CD4-positive, alpha-beta T cell (primary cell): ENCODE measurements around the gene RBP3. TPM values are rescaled to one million over a fixed set of nuclear protein-coding genes. Genes with fewer than 3 reads are reported as not detected.
A peak's percentile ranks its signal among the peaks of the same experiment; 100 is the strongest.

ENCODE experiments used
- ATAC-seq: fragments of 200-7000 bp; cut with Tn5 transposase; one replicate; pipeline ENCODE4 v1.10.0; 2022; ENCODE audit warnings: mild to moderate bottlenecking; ENCODE audit not compliant: poor library complexity
- CTCF ChIA-PET: fragments of 350-600 bp; sonication (Branson Sonifier 250); formaldehyde crosslinking; loops from one replicate; lab custom pipeline; 2021; ENCODE audit warnings: antibody characterized with exemption, inconsistent platforms; lab: Charles Lee
- POLR2A ChIA-PET: fragments of 350-600 bp; sonication (Branson Sonifier 250); formaldehyde crosslinking; loops from one replicate; lab custom pipeline; 2021; ENCODE audit warnings: antibody characterized with exemption, inconsistent platforms; lab: Charles Lee
- DNase-seq, 14 experiments: peaks; one replicate each; pipeline ENCODE4 v3.0.0-alpha.2; 2013 to 2020; ENCODE audit warnings: mixed read lengths in 2 of 14
- H3K27ac ChIP-seq, 2 donors: one replicate each; pipeline versions ENCODE4 v1.5.1 to v1.7.0; 2013; ENCODE audit warnings: low read length in 2 of 2, low read depth in 1 of 2, mild to moderate bottlenecking in 1 of 2
- H3K27me3 ChIP-seq, 2 experiments: 1 replicate in 1 of 2; 2 replicates in 1 of 2; pipeline versions ENCODE4 v1.6.1 to v1.7.0; 2013; ENCODE audit warnings: low read length in 2 of 2, control low read depth in 1 of 2, mild to moderate bottlenecking in 1 of 2, moderate library complexity in 1 of 2; ENCODE audit not compliant: insufficient read depth in 2 of 2, control insufficient read depth in 1 of 2
- H3K36me3 ChIP-seq: one replicate; pipeline ENCODE4 v1.6.1; 2013; ENCODE audit warnings: low read length, control low read depth; ENCODE audit not compliant: insufficient read depth
- H3K4me1 ChIP-seq: one replicate; pipeline ENCODE4 v1.6.1; 2013; ENCODE audit warnings: low read length, control low read depth; ENCODE audit not compliant: insufficient read depth
- H3K4me3 ChIP-seq: one replicate; pipeline ENCODE4 v1.5.1; 2013; ENCODE audit warnings: mild to moderate bottlenecking, low read length, moderate library complexity
- H3K9me3 ChIP-seq, 2 experiments: 1 replicate in 1 of 2; 2 replicates in 1 of 2; pipeline versions ENCODE4 v1.6.1 to v1.7.0; 2013; ENCODE audit warnings: low read length in 2 of 2, mild to moderate bottlenecking in 2 of 2, control low read depth in 1 of 2, moderate library complexity in 1 of 2; ENCODE audit not compliant: control insufficient read depth in 1 of 2, insufficient read depth in 1 of 2
- H3K27ac Mint-ChIP-seq: one replicate; pipeline ENCODE4 v1.8.0; 2020; ENCODE audit warnings: mixed read lengths
- H3K27me3 Mint-ChIP-seq: one replicate; pipeline ENCODE4 v1.8.0; 2021; ENCODE audit warnings: mixed read lengths
- H3K36me3 Mint-ChIP-seq: one replicate; pipeline ENCODE4 v1.8.0; 2021; ENCODE audit warnings: low read depth, mixed read lengths
- H3K4me1 Mint-ChIP-seq: one replicate; pipeline ENCODE4 v1.8.0; 2021; ENCODE audit warnings: low read depth, mixed read lengths
- H3K4me3 Mint-ChIP-seq: one replicate; pipeline ENCODE4 v1.8.0; 2020; ENCODE audit warnings: mild to moderate bottlenecking, mixed read lengths
- H3K9me3 Mint-ChIP-seq: one replicate; pipeline ENCODE4 v1.8.0; 2020; ENCODE audit warnings: mixed read lengths
- intact Hi-C, 2 experiments: fragments of 100-400 bp; cut with DNase I in 1 of 2; cut with micrococcal nuclease in 1 of 2; formaldehyde crosslinking; loops; one replicate each; pipeline versions ENCODE4 v1.15.1 to v1.9.0; 2023 to 2025; cut with DNase I, micrococcal nuclease
- total RNA-seq, 174 experiments: library from RNA in 2 of 174; stranded (reverse) in 2 of 174; gene quantifications; one replicate each; pipeline ENCODE4 v1.2.3 and lab custom pipeline; 2021 to 2026
- TF ChIP-seq, protein P1 (sequence below): fragments of 200-600 bp; IDR thresholded peaks from one replicate; pipeline ENCODE4 v1.8.0; 2022; ENCODE audit warnings: antibody characterized with exemption, mild to moderate bottlenecking

RBP3 gene
- total RNA-seq, 2 experiments from 2014 or later = not detected

DNA sequence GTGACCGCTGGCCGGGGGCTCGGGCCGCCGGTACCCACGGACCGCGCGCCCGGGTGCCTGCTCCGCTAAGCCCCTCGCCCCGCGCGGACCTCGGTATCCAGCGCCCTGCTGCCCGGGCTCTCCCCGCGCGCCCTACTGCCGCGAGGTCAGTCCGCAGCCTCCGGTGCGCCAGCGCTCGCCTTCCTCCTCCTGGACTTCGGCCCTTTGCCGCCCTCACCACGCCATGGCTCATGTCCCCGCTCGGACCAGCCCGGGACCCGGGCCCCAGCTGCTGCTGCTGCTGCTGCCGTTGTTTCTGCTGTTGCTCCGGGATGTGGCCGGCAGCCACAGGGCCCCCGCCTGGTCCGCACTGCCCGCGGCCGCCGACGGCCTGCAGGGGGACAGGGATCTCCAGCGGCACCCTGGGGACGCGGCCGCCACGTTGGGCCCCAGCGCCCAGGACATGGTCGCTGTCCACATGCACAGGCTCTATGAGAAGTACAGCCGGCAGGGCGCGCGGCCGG, 47.7 kb upstream of the RBP3 start:
- intact Hi-C loops = no loop called here
- TF ChIP-seq, protein P1, sequence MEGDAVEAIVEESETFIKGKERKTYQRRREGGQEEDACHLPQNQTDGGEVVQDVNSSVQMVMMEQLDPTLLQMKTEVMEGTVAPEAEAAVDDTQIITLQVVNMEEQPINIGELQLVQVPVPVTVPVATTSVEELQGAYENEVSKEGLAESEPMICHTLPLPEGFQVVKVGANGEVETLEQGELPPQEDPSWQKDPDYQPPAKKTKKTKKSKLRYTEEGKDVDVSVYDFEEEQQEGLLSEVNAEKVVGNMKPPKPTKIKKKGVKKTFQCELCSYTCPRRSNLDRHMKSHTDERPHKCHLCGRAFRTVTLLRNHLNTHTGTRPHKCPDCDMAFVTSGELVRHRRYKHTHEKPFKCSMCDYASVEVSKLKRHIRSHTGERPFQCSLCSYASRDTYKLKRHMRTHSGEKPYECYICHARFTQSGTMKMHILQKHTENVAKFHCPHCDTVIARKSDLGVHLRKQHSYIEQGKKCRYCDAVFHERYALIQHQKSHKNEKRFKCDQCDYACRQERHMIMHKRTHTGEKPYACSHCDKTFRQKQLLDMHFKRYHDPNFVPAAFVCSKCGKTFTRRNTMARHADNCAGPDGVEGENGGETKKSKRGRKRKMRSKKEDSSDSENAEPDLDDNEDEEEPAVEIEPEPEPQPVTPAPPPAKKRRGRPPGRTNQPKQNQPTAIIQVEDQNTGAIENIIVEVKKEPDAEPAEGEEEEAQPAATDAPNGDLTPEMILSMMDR = no peak
- H3K4me1 ChIP-seq = peaks cover 29% of the 10 kb centered on the region
- Mint-ChIP-seq H3K27ac (no peak overlapping the region), H3K4me1 (peaks cover 37% of the 10 kb centered on the region), H3K9me3 (no peaks in the 10 kb centered on the region), H3K36me3 (no peaks in the 10 kb centered on the region), H3K27me3 (peaks cover 12% of the 10 kb centered on the region), H3K4me3 (peak overlapping the region; percentile 85)
- no peaks in the 10 kb centered on the region for H3K36me3 ChIP-seq
- DNase-seq = no peak
- POLR2A ChIA-PET = interaction anchor here (1.0 to 1.5 kb wide), 2 partner anchors 11 to 25 kb away, joined by 3 to 4 read pairs; no protein-coding TSS in a partner anchor
- H3K4me3 ChIP-seq = peak overlapping the region; percentile 37
- no peak overlapping the region for H3K27ac ChIP-seq
- H3K27me3 ChIP-seq = peaks cover 4% of the 10 kb centered on the region in 2 experiments
- CTCF ChIA-PET = interaction anchor here (0.7 kb wide), 1 partner anchor 253 kb away, joined by 4 read pairs; no protein-coding TSS in a partner anchor
- no peaks in the 10 kb centered on the region for H3K9me3 ChIP-seq
- ATAC-seq = peak; percentile 11

DNA sequence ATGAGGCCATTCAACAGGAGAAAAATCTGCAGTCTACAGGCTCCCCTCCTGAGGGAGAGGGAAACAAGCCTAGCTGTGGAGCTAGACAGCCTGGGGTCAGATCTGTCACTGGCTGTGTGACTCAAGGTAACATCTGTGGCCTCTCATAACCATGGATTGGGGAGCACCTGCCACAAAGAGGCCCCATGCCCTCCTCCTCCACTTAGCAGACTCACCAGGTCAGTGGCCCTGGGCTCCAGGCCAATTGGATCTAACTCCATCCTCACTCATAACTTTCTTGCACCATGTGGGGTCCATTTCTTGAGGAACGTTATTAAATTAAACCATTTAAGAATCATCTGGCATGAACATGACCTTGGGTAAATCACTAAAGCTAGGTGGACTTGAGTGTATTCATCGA, 46.3 kb upstream of the RBP3 start:
- intact Hi-C loops = loop anchor here in 1 of 2 experiments (1.0 kb wide), 1 partner anchor 9 kb away; no protein-coding TSS in a partner anchor
- POLR2A ChIA-PET = interaction anchor here (1.0 kb wide), 1 partner anchor 10 kb away, joined by 4 read pairs; no protein-coding TSS in a partner anchor
- CTCF ChIA-PET = no interaction called here

DNA sequence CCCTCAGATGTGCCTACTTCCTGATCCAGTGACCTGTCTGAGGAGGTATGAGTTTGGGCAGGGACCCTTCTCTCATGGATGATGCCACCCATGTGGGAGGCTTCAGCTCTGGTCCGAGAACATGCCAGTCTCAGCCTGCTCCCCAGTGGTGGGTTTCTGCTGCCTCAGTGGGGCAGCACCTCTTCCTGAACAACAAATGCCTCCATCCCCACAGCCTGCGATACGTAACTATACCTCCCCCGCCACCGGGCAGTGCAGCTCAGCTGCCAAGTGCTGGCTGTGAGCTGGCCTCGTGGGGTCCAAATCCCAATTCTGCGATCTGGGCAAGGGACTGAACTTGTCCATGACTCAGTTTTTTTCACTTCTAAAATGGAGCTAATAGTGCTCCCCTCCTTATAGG, 45.1 kb upstream of the RBP3 start:
- H3K27me3 Mint-ChIP-seq = peaks cover 12% of the 10 kb centered on the region
- ChIA-PET POLR2A (no interaction called here), CTCF (interaction anchor here (0.8 kb wide), 1 partner anchor 38 kb away, joined by 3 read pairs; no protein-coding TSS in a partner anchor)
- ATAC-seq (no peak), DNase-seq (no peak)
- Histone ChIP-seq H3K4me3 (no peak overlapping the region), H3K9me3 (no peaks in the 10 kb centered on the region), H3K27ac (no peak overlapping the region), H3K4me1 (peaks cover 48% of the 10 kb centered on the region), H3K36me3 (no peaks in the 10 kb centered on the region), H3K27me3 (peaks cover 4% of the 10 kb centered on the region in 2 experiments)
- TF ChIP-seq, protein P1 = no peak
- no peaks in the 10 kb centered on the region for H3K9me3 Mint-ChIP-seq
- H3K27ac Mint-ChIP-seq = no peak overlapping the region
- H3K4me3 Mint-ChIP-seq = no peak overlapping the region
- intact Hi-C loops = no loop called here
- H3K36me3 Mint-ChIP-seq = no peaks in the 10 kb centered on the region
- H3K4me1 Mint-ChIP-seq = peaks cover 59% of the 10 kb centered on the region

More for the DNA sequence above, 46.3 kb upstream of the RBP3 start:
- H3K27ac Mint-ChIP-seq = no peak overlapping the region
- Histone ChIP-seq H3K27me3 (peaks cover 4% of the 10 kb centered on the region in 2 experiments), H3K36me3 (no peaks in the 10 kb centered on the region), H3K9me3 (no peaks in the 10 kb centered on the region), H3K4me3 (no peak overlapping the region), H3K27ac (no peak overlapping the region), H3K4me1 (peaks cover 36% of the 10 kb centered on the region)
- TF ChIP-seq, protein P1 = no peak
- DNase-seq (no peak), ATAC-seq (no peak)
- no peaks in the 10 kb centered on the region for H3K36me3 Mint-ChIP-seq
- H3K27me3 Mint-ChIP-seq = peaks cover 12% of the 10 kb centered on the region
- H3K4me1 Mint-ChIP-seq = peaks cover 50% of the 10 kb centered on the region
- peak overlapping the region; percentile 85 for H3K4me3 Mint-ChIP-seq
- H3K9me3 Mint-ChIP-seq = no peaks in the 10 kb centered on the region
